GM21576 (cell line): ENCODE results near the gene SLC16A12.

Source experiments
- ATAC-seq: cut with Tn5 transposase; IDR thresholded peaks from one replicate; pipeline ENCODE4 v1.9.1; 2021; ENCODE audit warnings: mild to moderate bottlenecking, moderate library complexity; ENCODE audit not compliant: unreplicated experiment

SLC16A12 gene

GRCh38 chr10:89515031-89515841 lies 20.2 kb downstream of the SLC16A12 start:
- no peak for ATAC-seq

GRCh38 chr10:89513206-89513605 lies 22.2 kb downstream of the SLC16A12 start:
- ATAC-seq, result no peak

- ATAC-seq, result no peak
Observed at GRCh38 chr10:89505640-89506275, 29.6 kb downstream of the SLC16A12 start.

GRCh38 chr10:89504691-89505090 lies 30.7 kb downstream of the SLC16A12 start:
- ATAC-seq, result no peak

- no peak for ATAC-seq
Observed at GRCh38 chr10:89503652-89504370, 31.6 kb downstream of the SLC16A12 start.

- ATAC-seq, result no peak
Observed at GRCh38 chr10:89503151-89503550, 32.2 kb downstream of the SLC16A12 start.

GRCh38 chr10:89502549-89502948 lies 32.8 kb downstream of the SLC16A12 start:
- no peak for ATAC-seq

GRCh38 chr10:89494575-89494974 lies 40.8 kb downstream of the SLC16A12 start:
- no peak for ATAC-seq

GRCh38 chr10:89494068-89494467 lies 41.3 kb downstream of the SLC16A12 start:
- no peak for ATAC-seq

- ATAC-seq, result no peak
Observed at GRCh38 chr10:89491932-89492331, 43.5 kb downstream of the SLC16A12 start.

GRCh38 chr10:89490596-89491335 lies 44.6 kb downstream of the SLC16A12 start:
- ATAC-seq, result no peak

- no peak for ATAC-seq
Observed at GRCh38 chr10:89482256-89482655, 53.1 kb downstream of the SLC16A12 start.

GRCh38 chr10:89481662-89482061 lies 53.7 kb downstream of the SLC16A12 start:
- no peak for ATAC-seq

- ATAC-seq, result no peak
Observed at GRCh38 chr10:89479771-89480446, 55.5 kb downstream of the SLC16A12 start.

- ATAC-seq, result no peak
Observed at GRCh38 chr10:89478739-89479654, 56.4 kb downstream of the SLC16A12 start.

GRCh38 chr10:89478085-89478738 lies 57.2 kb downstream of the SLC16A12 start:
- no peak for ATAC-seq

GRCh38 chr10:89476150-89476549 lies 59.2 kb downstream of the SLC16A12 start:
- no peak for ATAC-seq

- no peak for ATAC-seq
Observed at GRCh38 chr10:89475591-89475998, 59.8 kb downstream of the SLC16A12 start.

- ATAC-seq, result no peak
Observed at GRCh38 chr10:89475125-89475524, 60.3 kb downstream of the SLC16A12 start.
